Neural cell (in vitro differentiated cells): ENCODE measurements around the gene RIIAD1. TPM values are rescaled to one million over a fixed set of nuclear protein-coding genes. Genes with fewer than 3 reads are reported as not detected.

Source experiments
- H2AFZ ChIP-seq: fragments of 200-600, 300-800 bp; sonication (generic), shearing (Covaris generic); 2 replicates; pipeline ENCODE4 v1.6.0; 2014; ENCODE audit warnings: low read depth, mild to moderate bottlenecking, antibody characterized with exemption, low read length, moderate library complexity
- H3F3A ChIP-seq: fragments of 200-600 bp; shearing (Covaris generic); 2 replicates; pipeline ENCODE4 v1.6.1; 2016; ENCODE audit warnings: mild to moderate bottlenecking, moderate library complexity, mixed read lengths, antibody characterized with exemption, low read length; ENCODE audit not compliant: insufficient read depth, poor library complexity, severe bottlenecking
- H3K27ac ChIP-seq: fragments of 200-600, 300-800 bp; sonication (generic), shearing (Covaris generic); 2 replicates; pipeline ENCODE4 v1.5.1; 2014; ENCODE audit warnings: mild to moderate bottlenecking, low read length, moderate library complexity
- H3K27me3 ChIP-seq: fragments of 300-800, 200-600 bp; sonication (generic), shearing (Covaris generic); 2 replicates; pipeline ENCODE4 v1.6.0; 2014; ENCODE audit warnings: mild to moderate bottlenecking, low read depth, low read length, moderate library complexity; ENCODE audit not compliant: insufficient read depth
- H3K36me3 ChIP-seq: fragments of 300-800, 200-600 bp; sonication (generic), shearing (Covaris generic); 2 replicates; pipeline ENCODE4 v1.5.1; 2014; ENCODE audit warnings: mild to moderate bottlenecking, antibody characterized with exemption, low read length, moderate library complexity; ENCODE audit not compliant: insufficient read depth
- H3K4me2 ChIP-seq: fragments of 300-800, 200-600 bp; sonication (generic), shearing (Covaris generic); 2 replicates; pipeline ENCODE4 v1.6.0; 2014; ENCODE audit warnings: mild to moderate bottlenecking, low read length
- H3K4me3 ChIP-seq: fragments of 300-800, 200-600 bp; sonication (generic), shearing (Covaris generic); 2 replicates; pipeline ENCODE4 v1.5.1; 2014; ENCODE audit warnings: mild to moderate bottlenecking, low read length, moderate library complexity
- H3K79me2 ChIP-seq: fragments of 200-600 bp; shearing (Covaris generic); replicated peaks from 2 replicates; pipeline ENCODE4 v1.6.0; 2014; ENCODE audit warnings: mild to moderate bottlenecking, low read length, moderate library complexity; ENCODE audit not compliant: insufficient read depth
- H3K9ac ChIP-seq: fragments of 300-800, 200-600 bp; sonication (generic), shearing (Covaris generic); 2 replicates; pipeline ENCODE4 v1.6.1; 2016; ENCODE audit warnings: mild to moderate bottlenecking, low read length, mixed read lengths
- H3K9me2 ChIP-seq: fragments of 200-600 bp; shearing (Covaris generic); 2 replicates; pipeline ENCODE4 v1.6.1; 2016; ENCODE audit warnings: mild to moderate bottlenecking, low read length, mixed read lengths; ENCODE audit not compliant: insufficient read depth
- H3K9me3 ChIP-seq: fragments of 200-600, 300-800 bp; sonication (generic), shearing (Covaris generic); 2 replicates; pipeline ENCODE4 v1.6.1; 2016; ENCODE audit warnings: mild to moderate bottlenecking, mixed run types, low read length, moderate library complexity, mixed read lengths
- H4K20me1 ChIP-seq: fragments of 200-600 bp; shearing (Covaris generic); 2 replicates; pipeline ENCODE4 v1.6.1; 2016; ENCODE audit warnings: mild to moderate bottlenecking, mixed run types; ENCODE audit not compliant: insufficient read depth
- CTCF ChIP-seq: fragments of 450-650 bp; IDR thresholded peaks from 2 replicates; pipeline ENCODE4 v1.5.1; 2014; ENCODE audit warnings: antibody characterized with exemption, mild to moderate bottlenecking, moderate library complexity; ENCODE audit not compliant: poor library complexity, severe bottlenecking
- EP300 ChIP-seq: fragments of 450-650 bp; conservative IDR thresholded peaks from 2 replicates; pipeline ENCODE4 v1.6.1; 2014; ENCODE audit warnings: antibody characterized with exemption, mild to moderate bottlenecking, moderate library complexity; ENCODE audit not compliant: poor library complexity, severe bottlenecking
- EZH2 ChIP-seq: fragments of 200-600, 300-800 bp; shearing (Covaris generic), sonication (generic); IDR thresholded peaks from 2 replicates; pipeline ENCODE4 v1.6.1; 2014; ENCODE audit warnings: antibody characterized with exemption, low read length, borderline replicate concordance, mild to moderate bottlenecking; ENCODE audit not compliant: insufficient read depth, poor library complexity, severe bottlenecking
- MXI1 ChIP-seq: fragments of 450-650 bp; conservative IDR thresholded peaks from 2 replicates; pipeline ENCODE4 v1.6.1; 2014; ENCODE audit warnings: antibody characterized with exemption, mild to moderate bottlenecking; ENCODE audit not compliant: poor library complexity, severe bottlenecking
- POLR2AphosphoS5 ChIP-seq: IDR thresholded peaks from 2 replicates; pipeline ENCODE4 v1.6.1; 2012
- RAD21 ChIP-seq: fragments of 450-650 bp; conservative IDR thresholded peaks from 2 replicates; pipeline ENCODE4 v1.6.1; 2014; ENCODE audit warnings: antibody characterized with exemption, mild to moderate bottlenecking, moderate library complexity
- REST ChIP-seq: IDR thresholded peaks from 2 replicates; pipeline ENCODE4 v1.6.1; 2012; ENCODE audit warnings: borderline replicate concordance
- SMC3 ChIP-seq: fragments of 450-650 bp; conservative IDR thresholded peaks from 2 replicates; pipeline ENCODE4 v1.6.1; 2014; ENCODE audit warnings: antibody characterized with exemption, mild to moderate bottlenecking, moderate library complexity; ENCODE audit not compliant: poor library complexity
- TAF1 ChIP-seq: IDR thresholded peaks from 2 replicates; pipeline ENCODE4 v1.6.1; 2012; ENCODE audit warnings: low read depth
- polyA plus RNA-seq: library from polyadenylated mRNA; depleted of rRNA; stranded (reverse); fragments of >200 nt; gene quantifications from 2 replicates; pipeline ENCODE4 v1.2.3, GENCODE V29; 2014

The RIIAD1 gene
- polyA plus RNA-seq, 1 donor from 2014 or later, result 23.5 TPM

- no peaks in the 10 kb centered on the region for H3K79me2 ChIP-seq
- H3K9ac ChIP-seq, result no peak overlapping the region
- H3K27me3 ChIP-seq, result no peaks in the 10 kb centered on the region
- no peak overlapping the region for H2AFZ ChIP-seq
- TF ChIP-seq EZH2 (no peak), RAD21 (no peak), EP300 (no peak), CTCF (no peak), POLR2AphosphoS5 (no peak), SMC3 (no peak), TAF1 (no peak), REST (no peak), MXI1 (no peak)
- no peak overlapping the region for H3K27ac ChIP-seq
- no peaks in the 10 kb centered on the region for H3K36me3 ChIP-seq
- H3F3A ChIP-seq, result no peaks in the 10 kb centered on the region
- H3K9me3 ChIP-seq, result no peaks in the 10 kb centered on the region
- H3K4me3 ChIP-seq, result no peak overlapping the region
- no peaks in the 10 kb centered on the region for H3K9me2 ChIP-seq
- no peak overlapping the region for H3K4me2 ChIP-seq
- no peaks in the 10 kb centered on the region for H4K20me1 ChIP-seq
Measured at GRCh38 chr1:151686561-151686960, 34.8 kb upstream of the RIIAD1 start.

- TF ChIP-seq RAD21 (no peak), SMC3 (no peak), MXI1 (no peak), EP300 (no peak), REST (no peak), TAF1 (no peak), CTCF (no peak), POLR2AphosphoS5 (no peak), EZH2 (no peak)
Measured at GRCh38 chr1:151689494-151689893, 31.8 kb upstream of the RIIAD1 start.

More at GRCh38 chr1:151689494-151689893, 31.8 kb upstream of the RIIAD1 start:
- H3K27me3 ChIP-seq, result no peaks in the 10 kb centered on the region
- H3K4me2 ChIP-seq, result no peak overlapping the region
- no peaks in the 10 kb centered on the region for H3K79me2 ChIP-seq
- H3K4me3 ChIP-seq, result no peak overlapping the region
- no peak overlapping the region for H3K9ac ChIP-seq
- no peaks in the 10 kb centered on the region for H4K20me1 ChIP-seq
- H3K36me3 ChIP-seq, result no peaks in the 10 kb centered on the region
- no peaks in the 10 kb centered on the region for H3K9me2 ChIP-seq
- H3F3A ChIP-seq, result no peaks in the 10 kb centered on the region
- H3K9me3 ChIP-seq, result no peaks in the 10 kb centered on the region
- H2AFZ ChIP-seq, result no peak overlapping the region
- no peak overlapping the region for H3K27ac ChIP-seq
